Gastrocnemius medialis (tissue), 4 donors: ENCODE data around the gene GABRG3.

Experiments
- POLR2A ChIP-seq, 2 donors: fragments of 450-650 bp; IDR thresholded peaks; one replicate each; pipeline ENCODE4 v1.6.1; 2017; ENCODE audit warnings: antibody characterized with exemption in 2 of 2, mild to moderate bottlenecking in 2 of 2, moderate library complexity in 2 of 2
- TF ChIP-seq, protein P1 (sequence below), 5 experiments: fragments of 450-650 bp in 3 of 5; fragments of 200-600 bp in 2 of 5; sonication (generic) in 2 of 5; IDR thresholded peaks in 4 of 5; conservative IDR thresholded peaks in 1 of 5; 1 replicate in 4 of 5; 2 replicates in 1 of 5; pipeline ENCODE4 v1.5.1; 2016 to 2019; ENCODE audit warnings: antibody characterized with exemption in 5 of 5, mild to moderate bottlenecking in 3 of 5, moderate library complexity in 3 of 5

DNA sequence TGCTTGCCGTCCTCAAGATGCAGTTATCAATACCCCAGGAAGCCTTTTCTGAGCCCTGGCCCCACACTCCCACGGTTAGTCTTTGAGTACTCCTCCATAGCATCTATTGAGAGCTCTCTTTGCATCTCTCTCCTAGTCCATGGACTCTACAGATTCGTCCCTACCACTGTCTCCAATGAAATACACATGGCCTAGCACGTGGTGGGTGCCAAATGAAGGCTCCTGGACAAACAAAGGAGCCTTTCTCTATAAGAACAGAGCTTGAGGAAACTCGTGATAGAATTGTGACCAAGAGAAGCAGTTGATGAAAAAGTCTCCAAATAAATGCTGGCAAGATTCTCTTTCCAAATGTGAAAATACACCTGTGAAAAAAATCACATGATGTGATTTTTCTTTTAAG lies 166.1 kb downstream of the GABRG3 start:
- TF ChIP-seq, protein P1, sequence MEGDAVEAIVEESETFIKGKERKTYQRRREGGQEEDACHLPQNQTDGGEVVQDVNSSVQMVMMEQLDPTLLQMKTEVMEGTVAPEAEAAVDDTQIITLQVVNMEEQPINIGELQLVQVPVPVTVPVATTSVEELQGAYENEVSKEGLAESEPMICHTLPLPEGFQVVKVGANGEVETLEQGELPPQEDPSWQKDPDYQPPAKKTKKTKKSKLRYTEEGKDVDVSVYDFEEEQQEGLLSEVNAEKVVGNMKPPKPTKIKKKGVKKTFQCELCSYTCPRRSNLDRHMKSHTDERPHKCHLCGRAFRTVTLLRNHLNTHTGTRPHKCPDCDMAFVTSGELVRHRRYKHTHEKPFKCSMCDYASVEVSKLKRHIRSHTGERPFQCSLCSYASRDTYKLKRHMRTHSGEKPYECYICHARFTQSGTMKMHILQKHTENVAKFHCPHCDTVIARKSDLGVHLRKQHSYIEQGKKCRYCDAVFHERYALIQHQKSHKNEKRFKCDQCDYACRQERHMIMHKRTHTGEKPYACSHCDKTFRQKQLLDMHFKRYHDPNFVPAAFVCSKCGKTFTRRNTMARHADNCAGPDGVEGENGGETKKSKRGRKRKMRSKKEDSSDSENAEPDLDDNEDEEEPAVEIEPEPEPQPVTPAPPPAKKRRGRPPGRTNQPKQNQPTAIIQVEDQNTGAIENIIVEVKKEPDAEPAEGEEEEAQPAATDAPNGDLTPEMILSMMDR (IDR thresholded peaks at IDR 0.05 in 4 of 5, conservative IDR thresholded peaks at IDR 0.05 in 1 of 5): no peak
- TF ChIP-seq POLR2A (IDR thresholded peaks at IDR 0.05): no peak
